Karpas-422 (cell line): ENCODE measurements around the gene MYADML2. TPM values are rescaled to one million over a fixed set of nuclear protein-coding genes. Genes with fewer than 3 reads are reported as not detected.

Experiments used
- DNase-seq: peaks from one replicate; pipeline ENCODE4 v3.0.0-alpha.2; 2015
- H2AFZ ChIP-seq: fragments of 200-600 bp; sonication (generic); 2 replicates; pipeline ENCODE4 v1.6.1; 2014; ENCODE audit warnings: antibody characterized with exemption, low read length, mixed read lengths
- H3K27ac ChIP-seq: fragments of 200-600 bp; sonication (generic); 2 replicates; pipeline ENCODE4 v1.5.1; 2014; ENCODE audit warnings: mild to moderate bottlenecking, low read length, moderate library complexity
- H3K27me3 ChIP-seq: fragments of 200-600 bp; sonication (generic); 2 replicates; pipeline ENCODE4 v1.6.1; 2014; ENCODE audit warnings: low read length, mixed read lengths
- H3K36me3 ChIP-seq: fragments of 200-600 bp; sonication (generic); 2 replicates; pipeline ENCODE4 v1.6.1; 2014; ENCODE audit warnings: low read length, mixed read lengths; ENCODE audit not compliant: insufficient read depth
- H3K4me1 ChIP-seq: fragments of 200-600 bp; sonication (generic); 2 replicates; pipeline ENCODE4 v1.6.1; 2014; ENCODE audit warnings: mild to moderate bottlenecking, low read length, mixed read lengths
- H3K4me2 ChIP-seq: fragments of 200-600 bp; sonication (generic); 2 replicates; pipeline ENCODE4 v1.6.1; 2014; ENCODE audit warnings: low read length, low read depth, mild to moderate bottlenecking; ENCODE audit not compliant: poor library complexity, severe bottlenecking
- H3K4me3 ChIP-seq: fragments of 200-600 bp; sonication (generic); 2 replicates; pipeline ENCODE4 v1.5.1; 2014; ENCODE audit warnings: mild to moderate bottlenecking, antibody characterized with exemption, low read length, mixed read lengths
- H3K79me2 ChIP-seq: fragments of 200-600 bp; sonication (generic); 2 replicates; pipeline ENCODE4 v1.6.1; 2014; ENCODE audit warnings: mild to moderate bottlenecking, low read length, mixed read lengths
- H3K9ac ChIP-seq: fragments of 200-600 bp; sonication (generic); 2 replicates; pipeline ENCODE4 v1.6.0; 2014; ENCODE audit warnings: low read length
- H3K9me2 ChIP-seq: fragments of 200-600 bp; sonication (generic), shearing (Covaris generic); replicated peaks from 2 replicates; pipeline ENCODE4 v1.6.0; 2014; ENCODE audit warnings: mild to moderate bottlenecking, low read length, moderate library complexity; ENCODE audit not compliant: insufficient read depth
- H3K9me3 ChIP-seq: fragments of 300-700, 200-600 bp; sonication (generic); 2 replicates; pipeline ENCODE4 v1.6.1; 2014; ENCODE audit warnings: low read length, mixed read lengths
- H4K20me1 ChIP-seq: fragments of 200-600 bp; sonication (generic); 2 replicates; pipeline ENCODE4 v1.6.1; 2014; ENCODE audit warnings: mild to moderate bottlenecking, antibody characterized with exemption, low read length, low read depth; ENCODE audit not compliant: insufficient read depth
- total RNA-seq: library from RNA; depleted of rRNA; stranded (reverse); fragments of >200 nt; shearing (Covaris generic); gene quantifications from 2 replicates; pipeline ENCODE4 v1.2.3, GENCODE V29; 2014; ENCODE audit warnings: low replicate concordance

Gene MYADML2
- total RNA-seq, 1 experiment from 2014 or later, result not detected

DNA sequence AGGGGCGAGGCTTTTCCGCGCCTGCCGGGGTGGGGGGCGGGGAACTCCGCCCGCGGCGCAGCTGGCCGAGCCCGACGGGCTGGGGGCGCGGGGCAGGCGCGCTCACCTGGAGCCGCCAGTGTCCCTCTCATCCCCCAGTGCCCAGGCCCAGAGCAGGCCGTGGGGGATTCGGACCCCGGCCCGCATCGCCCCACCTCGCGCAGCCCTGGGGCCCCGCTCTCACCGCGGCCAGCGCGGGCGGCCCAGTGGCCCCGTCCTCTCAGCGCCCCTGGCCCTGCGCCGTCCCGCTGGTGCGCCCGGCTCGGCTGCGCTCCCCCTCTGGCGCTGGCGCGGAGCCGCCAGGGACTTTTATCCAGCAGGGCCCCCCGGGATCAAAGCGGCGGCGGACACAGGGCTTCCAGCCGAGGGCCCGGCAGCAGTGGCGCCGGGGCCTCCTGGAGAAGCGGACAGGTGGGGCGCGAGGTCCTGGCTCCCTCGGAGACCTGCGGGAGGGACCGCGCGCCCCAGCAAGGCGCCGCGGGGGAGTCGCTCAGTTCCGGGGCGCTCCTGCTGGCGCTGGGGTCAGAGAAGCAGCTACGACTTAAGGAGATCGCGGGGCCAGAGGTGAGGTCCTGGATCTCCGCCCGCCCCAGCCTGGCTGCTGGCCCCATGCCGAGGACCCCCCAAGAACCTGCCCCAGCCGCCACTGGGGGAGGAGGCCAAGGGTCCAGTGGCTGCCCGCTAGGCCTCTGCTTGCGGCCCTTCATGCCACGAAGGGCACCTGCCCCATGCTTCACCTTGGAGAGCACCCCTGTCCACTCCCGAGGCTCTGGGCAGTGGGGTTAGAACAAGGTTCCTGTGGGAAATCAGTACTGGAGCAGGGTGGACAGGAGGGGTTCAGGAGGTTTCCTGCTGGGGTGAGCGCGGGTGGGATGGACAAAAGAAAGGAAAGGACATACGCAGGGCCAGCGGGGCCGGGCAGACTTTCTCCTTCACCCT is 14.8 kb upstream of the MYADML2 start:
- Histone ChIP-seq H3K4me2 (no peak overlapping the region), H4K20me1 (no peaks in the 10 kb centered on the region), H3K27me3 (no peaks in the 10 kb centered on the region), H3K9ac (no peak overlapping the region), H3K36me3 (no peaks in the 10 kb centered on the region), H3K4me1 (peaks cover 5% of the 10 kb centered on the region), H3K27ac (no peak overlapping the region), H3K4me3 (no peak overlapping the region), H2AFZ (no peak overlapping the region), H3K9me2 (no peaks in the 10 kb centered on the region), H3K79me2 (no peaks in the 10 kb centered on the region), H3K9me3 (no peaks in the 10 kb centered on the region)
- DNase-seq, result no peak

GRCh38 chr17:81961087-81961511 is 14.1 kb upstream of the MYADML2 start, which contains the start of gene NOTUM:
NOTUM (minus strand) TSS chr17:81961187; CDS start chr17:81960909, 278 bp downstream.
- Histone ChIP-seq H3K4me3 (no peak within 1 kb of the TSS), H3K9ac (no peak within 1 kb of the TSS)

GRCh38 chr17:81960130-81960958 is 13.3 kb upstream of the MYADML2 start:
- Histone ChIP-seq H3K27me3 (no peaks in the 10 kb centered on the region), H2AFZ (no peak overlapping the region), H3K27ac (no peak overlapping the region), H3K9ac (no peak overlapping the region), H3K4me3 (no peak overlapping the region), H3K4me1 (no peaks in the 10 kb centered on the region), H3K9me3 (no peaks in the 10 kb centered on the region), H3K36me3 (no peaks in the 10 kb centered on the region), H3K4me2 (no peak overlapping the region), H3K79me2 (no peaks in the 10 kb centered on the region), H4K20me1 (no peaks in the 10 kb centered on the region), H3K9me2 (no peaks in the 10 kb centered on the region)
- DNase-seq, result no peak

More at GRCh38 chr17:81961087-81961511, 14.1 kb upstream of the MYADML2 start, which contains the start of gene NOTUM:
- Histone ChIP-seq H3K27me3 (no peaks in the 10 kb centered on the region), H2AFZ (no peak within 1 kb of the TSS), H3K9me2 (no peaks in the 10 kb centered on the region), H3K36me3 (no peaks in the 10 kb centered on the region), H3K4me1 (no peaks in the 10 kb centered on the region), H3K27ac (no peak within 1 kb of the TSS), H3K9me3 (no peaks in the 10 kb centered on the region), H3K4me2 (no peak within 1 kb of the TSS), H3K79me2 (no peaks in the 10 kb centered on the region), H4K20me1 (no peaks in the 10 kb centered on the region)
- DNase-seq, result no peak

GRCh38 chr17:81959362-81960129 is 12.5 kb upstream of the MYADML2 start:
- Histone ChIP-seq H3K27ac (no peak overlapping the region), H3K9me2 (no peaks in the 10 kb centered on the region), H3K9me3 (no peaks in the 10 kb centered on the region), H3K36me3 (no peaks in the 10 kb centered on the region), H3K4me1 (no peaks in the 10 kb centered on the region), H3K79me2 (no peaks in the 10 kb centered on the region), H3K4me3 (no peak overlapping the region), H3K27me3 (no peaks in the 10 kb centered on the region), H4K20me1 (no peaks in the 10 kb centered on the region), H3K4me2 (no peak overlapping the region), H2AFZ (no peak overlapping the region), H3K9ac (no peak overlapping the region)
- peak; percentile 83 for DNase-seq

DNA sequence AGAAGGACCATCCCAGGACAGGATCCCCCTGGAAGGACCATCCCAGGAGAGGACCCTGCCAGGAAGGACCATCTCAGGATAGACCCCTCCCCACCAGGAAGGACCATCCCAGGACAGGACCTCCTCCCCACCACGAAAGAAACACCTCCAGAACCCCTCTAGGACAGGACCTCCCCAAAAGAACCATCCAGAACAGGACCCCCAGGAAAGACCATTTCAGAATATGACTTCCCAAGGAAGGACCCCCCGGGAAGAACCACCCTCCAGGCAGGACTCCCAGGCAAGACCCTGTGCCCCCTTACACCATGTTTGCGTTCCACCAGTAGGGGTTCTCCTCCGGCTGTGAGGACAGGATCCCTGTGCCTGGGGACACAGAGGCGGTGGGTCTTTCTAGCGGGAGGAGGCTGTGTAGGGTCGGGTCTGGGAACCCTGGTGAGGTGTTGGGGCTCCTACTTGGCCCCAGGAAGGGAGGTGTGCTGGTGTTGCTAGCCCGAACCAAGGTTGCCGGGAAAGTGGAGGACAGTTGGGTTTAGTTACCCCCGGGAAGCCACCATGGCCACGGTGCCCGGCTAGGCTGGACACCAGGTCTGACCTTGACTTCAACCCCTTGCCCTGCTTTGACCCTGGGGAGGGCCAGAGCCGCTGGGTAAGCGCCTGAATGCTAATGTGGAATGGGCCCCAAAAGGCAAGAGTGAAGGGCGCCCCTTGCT is 11.8 kb upstream of the MYADML2 start:
- H4K20me1 ChIP-seq, result no peaks in the 10 kb centered on the region
- no peaks in the 10 kb centered on the region for H3K9me3 ChIP-seq
- H3K4me3 ChIP-seq, result no peak overlapping the region
- H3K27ac ChIP-seq, result no peak overlapping the region
- H3K9me2 ChIP-seq, result no peaks in the 10 kb centered on the region
- H3K9ac ChIP-seq, result no peak overlapping the region
- no peaks in the 10 kb centered on the region for H3K27me3 ChIP-seq
- H2AFZ ChIP-seq, result no peak overlapping the region
- no peaks in the 10 kb centered on the region for H3K36me3 ChIP-seq
- no peak for DNase-seq
- H3K4me2 ChIP-seq, result no peak overlapping the region
- no peaks in the 10 kb centered on the region for H3K4me1 ChIP-seq
- no peaks in the 10 kb centered on the region for H3K79me2 ChIP-seq

DNA sequence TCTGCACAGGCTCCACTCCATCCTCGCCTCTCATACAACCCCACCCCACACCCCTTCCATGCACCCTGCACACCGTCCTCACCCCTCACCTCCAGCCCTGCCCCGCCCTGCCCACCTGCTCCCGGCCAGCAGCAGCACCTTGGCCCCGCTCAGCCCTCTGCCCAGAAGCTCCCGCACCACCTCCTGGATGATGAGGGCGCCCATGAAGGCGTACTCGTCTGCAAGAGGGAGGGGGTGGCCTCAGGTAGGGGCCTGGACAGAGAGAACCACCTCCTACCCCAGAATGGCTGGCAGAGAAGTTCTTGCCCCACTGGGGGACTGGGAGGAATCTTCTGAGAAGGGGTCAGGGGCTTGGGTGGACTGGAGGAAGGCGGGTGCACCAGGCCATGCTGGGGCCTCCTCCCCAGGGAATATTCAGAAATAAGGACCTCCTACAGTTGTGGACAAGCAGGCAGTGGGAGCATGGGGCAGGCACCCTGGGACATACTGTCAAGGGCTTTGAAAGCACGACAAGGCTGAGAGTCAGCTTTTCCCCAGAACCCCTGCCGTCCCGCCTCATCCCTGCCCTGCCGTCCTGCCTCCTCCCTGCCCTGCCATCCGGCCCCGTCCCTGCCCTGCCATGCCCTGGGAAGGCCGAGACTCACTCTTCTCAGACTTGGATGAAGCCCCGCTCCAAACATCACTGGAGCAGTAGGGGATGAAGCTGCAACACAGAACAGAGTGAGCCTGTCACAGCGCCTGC is 10.8 kb upstream of the MYADML2 start:
- Histone ChIP-seq H3K4me3 (no peak overlapping the region), H3K27ac (no peak overlapping the region), H2AFZ (no peak overlapping the region), H3K9ac (no peak overlapping the region), H4K20me1 (no peaks in the 10 kb centered on the region), H3K9me2 (no peaks in the 10 kb centered on the region), H3K36me3 (no peaks in the 10 kb centered on the region), H3K27me3 (no peaks in the 10 kb centered on the region), H3K4me1 (no peaks in the 10 kb centered on the region), H3K4me2 (no peak overlapping the region), H3K9me3 (no peaks in the 10 kb centered on the region), H3K79me2 (no peaks in the 10 kb centered on the region)
- no peak for DNase-seq
